ENCODE data around the gene GPATCH8. TPM values are rescaled to one million over a fixed set of nuclear protein-coding genes. Genes with fewer than 3 reads are reported as not detected.
A peak's percentile ranks its signal among the peaks of the same experiment; 100 is the strongest.
"Not testable (repeated sequence)": the region's sequence is repeated elsewhere in the genome, so short reads cannot be mapped to it uniquely, and the experiment has no call there.

Gene GPATCH8
- total RNA-seq, 1 experiment from 2014 or later = 51.5 TPM

GRCh38 chr17:44372036-44372435, 131.2 kb downstream of the GPATCH8 start:
- TF ChIP-seq CTCF (conservative IDR thresholded peaks at IDR 0.05) = no peak
- no peak overlapping the region for H2BK12ac ChIP-seq (ENCODE audit: insufficient read length, low read depth, low read length)
- no peak overlapping the region for H4K5ac ChIP-seq (ENCODE audit: insufficient read length, low read depth, low read length)
- H3K36me3 Mint-ChIP-seq (ENCODE audit: insufficient read depth in 1 of 3, low read depth in 3 of 3) = no peaks in the 10 kb centered on the region
- no peaks in the 10 kb centered on the region; the same call in 1 of the 2 replicates for H3K27me3 ChIP-seq (ENCODE audit: insufficient read depth, low read length)
- H3K79me1 ChIP-seq (ENCODE audit: insufficient read depth, low read depth, low read length, poor library complexity, severe bottlenecking) = no peaks in the 10 kb centered on the region
- no peaks in the 10 kb centered on the region for H3K9me3 ChIP-seq (ENCODE audit: control insufficient read depth, low read depth, low read length)
- peaks cover 18 to 39% of the 10 kb centered on the region in 2 experiments for H3K4me1 Mint-ChIP-seq
- no peak overlapping the region for H3K4me3 Mint-ChIP-seq
- no peak overlapping the region for H3K23ac ChIP-seq (ENCODE audit: insufficient read length, low read depth, low read length)
- WGBS (ENCODE audit: extremely low coverage, insufficient read length, low lambda C conversion rate) = no CpG with 5 or more reads among the region's 10 CpGs
- H2AFZ ChIP-seq (ENCODE audit: low read length) = no peak overlapping the region
- H3K18ac ChIP-seq (ENCODE audit: insufficient read length, low read depth, low read length) = no peak overlapping the region
- no peak overlapping the region for H4K8ac ChIP-seq (replicated peaks; ENCODE audit: insufficient read length, low read depth, low read length)
- no peak overlapping the region for H2AK5ac ChIP-seq (ENCODE audit: insufficient read length, low read length)
- H3K9ac ChIP-seq (ENCODE audit: extremely low read depth, insufficient read length, low read length) = no peak overlapping the region
- H3T11ph ChIP-seq (ENCODE audit: low read length) = no peak overlapping the region
- no peaks in the 10 kb centered on the region for H4K20me1 ChIP-seq (ENCODE audit: control insufficient read depth, insufficient read depth, insufficient read length)
- H2BK120ac ChIP-seq (ENCODE audit: low read depth, low read length, poor library complexity, severe bottlenecking) = no peak overlapping the region
- H3K23me2 ChIP-seq (ENCODE audit: insufficient read length, low read depth, low read length, poor library complexity, severe bottlenecking) = peaks cover 5% of the 10 kb centered on the region
- no peak overlapping the region for H2BK20ac ChIP-seq (ENCODE audit: low read depth, low read length, poor library complexity, severe bottlenecking)
- H3K4ac ChIP-seq (ENCODE audit: low read depth, low read length) = no peak overlapping the region
- peaks cover 8% of the 10 kb centered on the region for H3K4me1 ChIP-seq (ENCODE audit: insufficient read depth, low read length)
- no peak overlapping the region for H3K4me2 ChIP-seq (ENCODE audit: insufficient read depth, insufficient read length, low read length)
- H3K27ac Mint-ChIP-seq = no peak overlapping the region
- H3K27me3 Mint-ChIP-seq (ENCODE audit: low read depth) = peaks cover 7% of the 10 kb centered on the region
- H3K56ac ChIP-seq (ENCODE audit: insufficient read length, low read depth, low read length) = no peak overlapping the region
- no peaks in the 10 kb centered on the region for H3K79me2 ChIP-seq (ENCODE audit: insufficient read depth, low read length)
- no peak overlapping the region for H2BK5ac ChIP-seq (ENCODE audit: insufficient read length, low read length)
- no peak overlapping the region for H3K14ac ChIP-seq (ENCODE audit: insufficient read depth, low read length)
- H3K27ac ChIP-seq (ENCODE audit: insufficient read length, low read depth, low read length) = no peak overlapping the region
- DNase-seq = peak; percentile 56
- H3K9me3 Mint-ChIP-seq = no peaks in the 10 kb centered on the region; a peak in 2 of 5 replicates
- no peak overlapping the region for H2BK15ac ChIP-seq (ENCODE audit: low read depth, low read length)
- H4K91ac ChIP-seq (ENCODE audit: insufficient read length, low read depth, low read length) = no peak overlapping the region

- not testable (repeated sequence) for H2AK5ac ChIP-seq (ENCODE audit: insufficient read length, low read length); H3K4me3 Mint-ChIP-seq; H4K20me1 ChIP-seq (ENCODE audit: control insufficient read depth, insufficient read depth, insufficient read length)
These were observed 133.7 kb downstream of the GPATCH8 start for GRCh38 chr17:44369414-44370023.

More at GRCh38 chr17:44369414-44370023, 133.7 kb downstream of the GPATCH8 start:
- not testable (repeated sequence) for H3K4me1 ChIP-seq (ENCODE audit: insufficient read depth, low read length); H4K8ac ChIP-seq (replicated peaks; ENCODE audit: insufficient read length, low read depth, low read length); H3K79me2 ChIP-seq (ENCODE audit: insufficient read depth, low read length); H2BK5ac ChIP-seq (ENCODE audit: insufficient read length, low read length); H2BK12ac ChIP-seq (ENCODE audit: insufficient read length, low read depth, low read length); H3K4me2 ChIP-seq (ENCODE audit: insufficient read depth, insufficient read length, low read length); H3K14ac ChIP-seq (ENCODE audit: insufficient read depth, low read length); H3K79me1 ChIP-seq (ENCODE audit: insufficient read depth, low read depth, low read length, poor library complexity, severe bottlenecking); H3K23me2 ChIP-seq (ENCODE audit: insufficient read length, low read depth, low read length, poor library complexity, severe bottlenecking); H4K5ac ChIP-seq (ENCODE audit: insufficient read length, low read depth, low read length); H3K27me3 ChIP-seq (ENCODE audit: insufficient read depth, low read length); H3K56ac ChIP-seq (ENCODE audit: insufficient read length, low read depth, low read length); H2BK15ac ChIP-seq (ENCODE audit: low read depth, low read length); H3K27ac ChIP-seq (ENCODE audit: insufficient read length, low read depth, low read length); H2AFZ ChIP-seq (ENCODE audit: low read length); H3K18ac ChIP-seq (ENCODE audit: insufficient read length, low read depth, low read length); H2BK120ac ChIP-seq (ENCODE audit: low read depth, low read length, poor library complexity, severe bottlenecking); H4K91ac ChIP-seq (ENCODE audit: insufficient read length, low read depth, low read length); H3K36me3 Mint-ChIP-seq (ENCODE audit: insufficient read depth in 1 of 3, low read depth in 3 of 3); H3K4ac ChIP-seq (ENCODE audit: low read depth, low read length); H3T11ph ChIP-seq (ENCODE audit: low read length); H2BK20ac ChIP-seq (ENCODE audit: low read depth, low read length, poor library complexity, severe bottlenecking); H3K9me3 Mint-ChIP-seq; DNase-seq; H3K23ac ChIP-seq (ENCODE audit: insufficient read length, low read depth, low read length); H3K9me3 ChIP-seq (ENCODE audit: control insufficient read depth, low read depth, low read length); H3K9ac ChIP-seq (ENCODE audit: extremely low read depth, insufficient read length, low read length)
- H3K27me3 Mint-ChIP-seq (ENCODE audit: low read depth) = peaks cover 30% of the 10 kb centered on the region
- WGBS (ENCODE audit: extremely low coverage, insufficient read length, low lambda C conversion rate) = no CpG with 5 or more reads among the region's 17 CpGs
- H3K27ac Mint-ChIP-seq = peak overlapping the region in 2 of 3 experiments; percentile 45 to 48; a peak in 2 of 7 replicates
- peaks cover 12 to 21% of the 10 kb centered on the region in 2 experiments for H3K4me1 Mint-ChIP-seq
